BLaER1 treated with 17β-estradiol and CSF1 and Interleukin-3, amounts not matched to agents 10 nM and 100 nM (cell line): ENCODE results near the gene MYOCOS.

Experiments
- H3K27ac ChIP-seq, 11 experiments: shearing (Covaris generic); formaldehyde crosslinking; 2 replicates each; pipeline ENCODE4 v1.8.1; 2022
- H3K27me3 ChIP-seq, 11 experiments: shearing (Covaris generic); formaldehyde crosslinking; 2 replicates each; pipeline ENCODE4 v1.8.1; 2022
- H3K36me3 ChIP-seq, 11 experiments: shearing (Covaris generic); formaldehyde crosslinking; 2 replicates each; pipeline ENCODE4 v1.8.1; 2022
- H3K4me1 ChIP-seq, 10 experiments: shearing (Covaris generic); formaldehyde crosslinking; 2 replicates each; pipeline ENCODE4 v1.8.1; 2022
- H3K4me2 ChIP-seq, 11 experiments: shearing (Covaris generic); formaldehyde crosslinking; 2 replicates each; pipeline ENCODE4 v1.8.1; 2022
- H3K4me3 ChIP-seq, 10 experiments: shearing (Covaris generic); formaldehyde crosslinking; 2 replicates each; pipeline ENCODE4 v1.8.1; 2022
- H3K9ac ChIP-seq, 11 experiments: shearing (Covaris generic); formaldehyde crosslinking; 2 replicates each; pipeline ENCODE4 v1.8.1; 2022
- H3K9me3 ChIP-seq, 11 experiments: shearing (Covaris generic); formaldehyde crosslinking; replicated peaks in 1 of 11; 2 replicates each; pipeline ENCODE4 v1.8.1; 2022
- H4K20me1 ChIP-seq, 11 experiments: shearing (Covaris generic); formaldehyde crosslinking; 2 replicates each; pipeline ENCODE4 v1.8.1; 2022
- Cebpa-rat ChIP-seq, 11 experiments: shearing (Covaris generic); IDR thresholded peaks; 2 replicates each; pipeline ENCODE4 v1.8.1; 2022

MYOCOS gene

DNA sequence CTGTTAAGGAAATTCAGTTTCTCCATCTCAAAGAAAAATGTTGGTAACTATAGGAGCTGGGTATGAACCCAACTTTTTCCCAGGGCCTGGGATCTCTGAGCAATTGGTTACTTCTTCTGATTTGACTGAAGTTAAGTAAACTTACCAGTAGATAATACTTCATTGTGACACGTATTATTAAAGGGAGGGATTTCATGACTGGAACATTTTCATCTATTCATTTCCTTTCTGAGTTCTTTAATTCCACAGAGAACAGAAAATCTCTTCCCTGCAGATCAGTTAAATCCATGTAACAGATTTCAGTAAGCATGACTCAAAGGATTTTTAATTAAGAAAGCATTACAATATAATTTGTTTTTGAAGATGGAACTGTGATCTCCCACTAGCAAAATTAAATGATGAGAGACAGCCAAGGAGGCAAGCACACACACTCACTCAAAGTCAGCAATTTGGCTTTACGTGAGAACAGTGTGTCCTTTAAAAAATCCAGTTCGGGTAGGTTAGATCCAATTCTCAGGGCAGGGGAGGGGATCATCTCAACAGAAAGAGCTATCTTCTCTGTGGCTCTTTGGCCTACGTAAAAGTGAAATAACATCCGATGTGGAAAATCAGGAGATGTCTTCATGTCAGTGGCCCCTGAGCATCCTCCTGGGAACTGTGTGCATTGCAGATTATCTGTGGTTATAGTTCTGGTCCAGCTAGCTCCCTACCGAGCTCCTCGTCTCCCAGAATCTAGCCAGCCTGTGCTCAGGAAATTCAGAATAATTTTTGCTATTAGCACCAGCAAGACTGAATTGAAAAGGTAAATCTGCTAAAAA is 41.2 kb downstream of the MYOCOS start:
- no peaks in the 10 kb centered on the region for H3K27me3 ChIP-seq
- H3K4me1 ChIP-seq: no peaks in the 10 kb centered on the region
- H4K20me1 ChIP-seq: no peaks in the 10 kb centered on the region; a peak in 1 of 22 replicates
- H3K9ac ChIP-seq: no peak overlapping the region
- peaks cover 0 to 7% (median 0%) of the 10 kb centered on the region in 11 experiments; a peak in 1 of 22 replicates for H3K9me3 ChIP-seq
- no peak overlapping the region for H3K4me3 ChIP-seq
- H3K36me3 ChIP-seq: no peaks in the 10 kb centered on the region
- H3K4me2 ChIP-seq: no peak overlapping the region
- no peak for TF ChIP-seq Cebpa-rat (IDR thresholded peaks at IDR 0.05)
- H3K27ac ChIP-seq: no peak overlapping the region

DNA sequence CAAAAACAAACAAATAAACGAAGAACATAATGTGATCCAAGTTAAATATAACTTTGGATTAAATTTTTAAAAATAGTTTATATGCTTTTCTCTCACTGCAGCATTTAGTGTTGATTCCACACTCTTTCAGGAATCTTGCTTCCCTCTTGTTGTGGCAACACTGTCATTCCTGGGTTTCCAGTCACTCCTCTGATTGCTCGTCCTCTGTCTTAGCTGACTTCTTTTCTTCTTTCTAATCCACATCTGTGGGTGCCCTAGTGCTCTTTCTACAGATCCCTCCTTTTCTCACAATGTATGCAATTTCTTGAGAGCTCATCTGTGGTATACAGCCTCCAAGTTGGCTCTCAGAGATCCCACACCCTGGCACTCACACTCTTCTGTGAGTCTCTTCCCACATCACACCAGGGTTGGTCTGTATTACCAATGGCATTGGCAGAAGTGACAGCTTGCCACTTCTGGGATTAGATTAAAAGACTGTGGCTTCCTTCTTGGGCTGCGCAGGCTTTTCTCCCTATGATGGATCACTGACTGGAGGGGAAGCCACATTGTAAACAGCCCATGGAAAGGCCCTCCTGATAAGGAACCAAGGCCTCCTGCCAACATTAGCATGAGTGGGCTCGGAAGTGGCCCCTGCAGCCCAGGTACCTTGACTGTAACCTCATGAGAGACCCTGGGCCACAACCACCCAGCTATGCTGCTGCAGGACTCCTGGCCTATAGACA is 42.0 kb downstream of the MYOCOS start:
- no peak overlapping the region for H3K27ac ChIP-seq

DNA sequence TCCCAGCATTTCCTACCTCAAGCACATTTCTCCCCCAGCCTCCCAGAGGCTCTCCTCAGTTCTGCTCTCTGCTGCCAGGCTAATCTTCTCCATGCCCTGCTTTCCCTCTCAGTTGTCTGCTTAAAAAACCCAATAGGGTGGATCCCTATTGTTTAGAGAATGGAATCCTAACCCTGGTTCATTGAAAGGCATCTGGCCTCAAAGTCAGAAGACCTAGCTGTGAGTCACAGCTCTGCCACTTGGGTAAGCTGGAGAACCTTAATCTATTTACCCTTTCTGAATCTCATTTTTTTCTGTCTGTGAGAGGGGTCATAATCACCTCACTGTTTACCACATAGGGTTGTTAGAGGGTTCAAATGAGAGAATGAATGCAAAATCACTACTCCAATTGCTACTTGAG is 42.9 kb downstream of the MYOCOS start:
- no peaks in the 10 kb centered on the region; a peak in 1 of 22 replicates for H4K20me1 ChIP-seq
- no peak overlapping the region for H3K9ac ChIP-seq
- H3K4me3 ChIP-seq: no peak overlapping the region
- no peaks in the 10 kb centered on the region for H3K4me1 ChIP-seq
- no peak for TF ChIP-seq Cebpa-rat (IDR thresholded peaks at IDR 0.05)
- no peaks in the 10 kb centered on the region for H3K36me3 ChIP-seq
- peaks cover 0 to 3% (median 0%) of the 10 kb centered on the region in 11 experiments; a peak in 1 of 22 replicates for H3K9me3 ChIP-seq
- no peak overlapping the region for H3K27ac ChIP-seq
- no peaks in the 10 kb centered on the region for H3K27me3 ChIP-seq
- H3K4me2 ChIP-seq: no peak overlapping the region

More for the DNA sequence above, 42.0 kb downstream of the MYOCOS start:
- Histone ChIP-seq H3K9me3 (peaks cover 0 to 7% (median 0%) of the 10 kb centered on the region in 11 experiments; a peak in 1 of 22 replicates), H3K4me1 (no peaks in the 10 kb centered on the region), H3K4me3 (no peak overlapping the region), H4K20me1 (no peaks in the 10 kb centered on the region; a peak in 1 of 22 replicates), H3K36me3 (no peaks in the 10 kb centered on the region), H3K9ac (no peak overlapping the region), H3K4me2 (no peak overlapping the region), H3K27me3 (no peaks in the 10 kb centered on the region)
- TF ChIP-seq Cebpa-rat (IDR thresholded peaks at IDR 0.05): no peak

DNA sequence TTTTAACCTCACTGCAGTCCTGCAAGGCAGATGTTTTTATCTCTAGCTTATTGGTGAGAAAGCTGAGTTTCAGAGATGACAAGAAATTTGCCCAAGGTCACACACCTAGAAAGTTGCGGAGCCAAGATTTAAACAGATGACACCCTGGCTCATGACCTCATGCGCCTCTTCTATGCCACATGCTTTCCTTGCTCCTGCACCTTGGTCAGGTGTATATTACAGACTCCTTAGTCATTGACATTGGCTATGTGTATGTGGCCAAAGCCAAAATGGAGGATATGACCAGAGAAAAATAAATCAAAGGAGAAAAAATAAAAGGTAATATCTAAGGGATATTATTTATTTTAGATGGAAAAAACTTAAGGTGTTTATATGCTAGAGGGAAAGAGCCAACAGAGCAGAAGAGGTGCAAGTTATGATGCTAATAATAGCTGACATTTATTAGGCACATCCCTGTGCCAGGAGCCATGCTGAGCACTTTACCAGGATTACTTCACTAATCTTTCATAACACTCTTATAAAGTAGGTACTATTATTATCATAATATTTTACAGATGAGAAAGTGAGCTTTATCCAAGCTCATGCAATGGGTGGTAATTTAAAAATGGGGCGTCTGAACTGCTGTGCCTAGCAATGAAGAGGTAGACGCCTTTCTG is 44.2 kb downstream of the MYOCOS start:
- Histone ChIP-seq H3K4me3 (no peak overlapping the region), H3K36me3 (no peaks in the 10 kb centered on the region), H4K20me1 (no peaks in the 10 kb centered on the region; a peak in 1 of 22 replicates), H3K27ac (no peak overlapping the region), H3K27me3 (no peaks in the 10 kb centered on the region), H3K4me2 (no peak overlapping the region), H3K4me1 (no peaks in the 10 kb centered on the region), H3K9me3 (peaks cover 0 to 8% (median 4%) of the 10 kb centered on the region in 11 experiments; a peak in 9 of 22 replicates), H3K9ac (no peak overlapping the region)
- no peak for TF ChIP-seq Cebpa-rat (IDR thresholded peaks at IDR 0.05)

DNA sequence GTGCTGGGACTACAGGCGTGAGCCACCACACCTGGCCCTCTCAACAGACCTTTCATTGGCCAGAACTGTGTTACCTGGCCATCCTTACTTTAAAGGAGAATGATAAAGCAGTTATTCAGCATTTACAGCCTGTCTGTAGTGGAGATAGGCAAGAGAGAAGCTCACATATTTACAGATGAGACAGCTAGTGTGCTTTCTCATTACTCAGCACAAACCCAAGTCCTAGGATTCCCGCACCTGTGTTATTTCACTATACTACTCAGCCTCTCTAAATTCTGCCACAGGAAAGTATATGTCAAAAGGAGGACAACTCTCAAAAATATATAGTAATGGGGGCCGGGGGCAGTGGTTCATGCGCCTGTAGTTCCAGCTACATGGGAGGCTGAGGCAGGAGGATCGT is 46.3 kb downstream of the MYOCOS start:
- H3K4me1 ChIP-seq: no peaks in the 10 kb centered on the region
- no peaks in the 10 kb centered on the region for H3K36me3 ChIP-seq
- H4K20me1 ChIP-seq: no peaks in the 10 kb centered on the region; a peak in 1 of 22 replicates
- no peak overlapping the region for H3K4me3 ChIP-seq
- no peak overlapping the region for H3K9ac ChIP-seq
- no peak overlapping the region for H3K4me2 ChIP-seq
- no peaks in the 10 kb centered on the region for H3K27me3 ChIP-seq
- H3K9me3 ChIP-seq: peaks cover 0 to 8% (median 4%) of the 10 kb centered on the region in 11 experiments; a peak in 9 of 22 replicates
- no peak overlapping the region for H3K27ac ChIP-seq
- TF ChIP-seq Cebpa-rat (IDR thresholded peaks at IDR 0.05): no peak

DNA sequence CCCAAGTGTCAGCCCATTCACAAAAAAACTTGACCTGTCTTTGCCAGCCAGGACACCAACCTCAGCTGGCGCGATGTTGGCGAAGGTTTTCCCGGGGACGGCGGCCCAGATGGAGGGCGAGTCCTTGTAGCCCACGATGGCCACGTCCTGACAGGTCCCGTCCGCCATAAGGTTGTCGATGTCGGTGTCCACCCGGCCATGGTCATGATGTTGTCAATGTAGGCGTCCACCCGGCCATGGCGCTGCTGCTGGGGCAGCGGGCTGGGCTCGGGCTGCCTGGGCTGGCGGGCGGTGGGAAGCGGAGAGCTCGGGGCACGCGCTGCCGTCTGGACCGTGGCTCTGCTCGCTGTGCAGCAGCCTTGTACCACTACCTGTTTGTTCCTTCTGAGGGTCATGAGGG is 48.7 kb downstream of the MYOCOS start:
- no peak for TF ChIP-seq Cebpa-rat (IDR thresholded peaks at IDR 0.05)

DNA sequence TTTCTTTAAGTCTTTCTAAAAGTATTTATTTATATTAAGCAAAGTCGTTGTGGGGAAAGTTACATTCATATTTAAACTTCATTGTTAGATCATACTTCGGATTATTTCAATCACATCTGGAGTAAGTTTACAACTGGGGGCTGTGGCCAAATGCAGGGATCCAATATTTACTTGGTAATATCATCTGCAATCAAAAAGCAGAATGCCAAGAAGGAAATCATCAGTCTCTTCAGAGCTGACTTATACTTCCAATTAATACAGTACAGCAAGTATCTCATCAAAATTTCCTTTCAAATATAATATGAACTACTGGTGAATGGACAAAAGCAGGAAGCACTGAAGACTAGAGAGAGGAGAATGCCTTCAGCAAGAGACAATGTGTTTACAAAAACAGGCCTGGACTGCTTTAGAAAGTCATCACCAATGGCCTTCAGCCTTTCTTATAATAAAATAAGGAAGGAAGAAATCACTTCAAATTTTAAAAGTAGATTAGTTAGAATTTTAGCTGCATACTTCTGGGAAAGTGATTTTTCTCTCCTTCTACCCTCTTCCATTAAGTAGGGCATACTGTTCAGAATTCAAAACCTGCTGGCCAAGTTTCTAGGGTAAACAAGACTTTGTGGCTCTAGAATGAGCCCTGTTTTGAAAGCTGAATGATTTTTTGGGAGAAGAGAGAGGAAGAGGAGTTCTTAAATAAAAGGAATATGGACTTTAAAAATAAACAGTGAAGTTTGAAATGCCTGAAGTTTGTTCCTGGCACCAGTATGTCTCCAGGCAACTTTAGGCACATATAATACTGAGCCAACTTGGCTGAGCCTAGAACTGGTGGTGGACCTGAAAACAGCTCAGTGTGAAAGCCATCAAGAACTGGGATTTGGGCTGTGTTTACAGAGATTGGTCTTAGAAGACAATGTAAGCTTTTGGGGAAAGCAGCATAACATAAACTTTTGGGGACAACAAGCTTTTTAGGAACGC is 52.7 kb downstream of the MYOCOS start:
- TF ChIP-seq Cebpa-rat (IDR thresholded peaks at IDR 0.05): no peak
- no peaks in the 10 kb centered on the region for H3K27me3 ChIP-seq
- no peaks in the 10 kb centered on the region for H4K20me1 ChIP-seq
- H3K27ac ChIP-seq: no peak overlapping the region
- H3K4me1 ChIP-seq: no peaks in the 10 kb centered on the region
- H3K9ac ChIP-seq: no peak overlapping the region
- H3K4me3 ChIP-seq: no peak overlapping the region
- H3K36me3 ChIP-seq: no peaks in the 10 kb centered on the region
- no peak overlapping the region for H3K4me2 ChIP-seq
- peaks cover 0 to 8% (median 4%) of the 10 kb centered on the region in 11 experiments; a peak in 9 of 22 replicates for H3K9me3 ChIP-seq

More for the DNA sequence above, 48.7 kb downstream of the MYOCOS start:
- Histone ChIP-seq H4K20me1 (no peaks in the 10 kb centered on the region), H3K9ac (no peak overlapping the region), H3K36me3 (no peaks in the 10 kb centered on the region), H3K27me3 (no peaks in the 10 kb centered on the region), H3K4me1 (no peaks in the 10 kb centered on the region), H3K4me2 (no peak overlapping the region), H3K9me3 (peaks cover 0 to 8% (median 4%) of the 10 kb centered on the region in 11 experiments; a peak in 9 of 22 replicates), H3K4me3 (no peak overlapping the region), H3K27ac (no peak overlapping the region)
